HG03342 (cell line): ENCODE results near the gene CLOCK.
A peak's percentile ranks its signal among the peaks of the same experiment; 100 is the strongest.

Source experiments
- ATAC-seq: cut with Tn5 transposase; IDR thresholded peaks from one replicate; pipeline ENCODE4 v1.9.1; 2021; ENCODE audit warnings: mild to moderate bottlenecking, moderate library complexity; ENCODE audit not compliant: unreplicated experiment

Gene CLOCK

GRCh38 chr4:55435141-55435841 lies 111.4 kb downstream of the CLOCK start:
- peak; percentile 62 for ATAC-seq

- ATAC-seq = no peak
Measured at GRCh38 chr4:55431710-55432336, 114.9 kb downstream of the CLOCK start.

- ATAC-seq = no peak
Measured at GRCh38 chr4:55424791-55425190, 121.9 kb downstream of the CLOCK start.

GRCh38 chr4:55416176-55416575 lies 130.5 kb downstream of the CLOCK start:
- ATAC-seq = no peak

- ATAC-seq = no peak
Measured at GRCh38 chr4:55411621-55412020, 135.1 kb downstream of the CLOCK start.

GRCh38 chr4:55410431-55410830 lies 136.3 kb downstream of the CLOCK start:
- no peak for ATAC-seq

- peak; percentile 79 for ATAC-seq
Measured at GRCh38 chr4:55409468-55410171, 137.1 kb downstream of the CLOCK start.

GRCh38 chr4:55407764-55408163 lies 138.9 kb downstream of the CLOCK start:
- ATAC-seq = no peak

GRCh38 chr4:55407119-55407518 lies 139.6 kb downstream of the CLOCK start:
- ATAC-seq = no peak

GRCh38 chr4:55406545-55406944 lies 140.2 kb downstream of the CLOCK start:
- ATAC-seq = no peak

GRCh38 chr4:55405073-55405472 lies 141.6 kb downstream of the CLOCK start:
- no peak for ATAC-seq

- ATAC-seq = no peak
Measured at GRCh38 chr4:55399581-55399980, 147.1 kb downstream of the CLOCK start.

- no peak for ATAC-seq
Measured at GRCh38 chr4:55398966-55399365, 147.7 kb downstream of the CLOCK start.

GRCh38 chr4:55398461-55398860 lies 148.2 kb downstream of the CLOCK start:
- ATAC-seq = no peak

GRCh38 chr4:55397520-55398321 lies 149.0 kb downstream of the CLOCK start:
- no peak for ATAC-seq

- ATAC-seq = no peak
Measured at GRCh38 chr4:55397126-55397436, 149.6 kb downstream of the CLOCK start.

GRCh38 chr4:55396308-55397125 lies 150.2 kb downstream of the CLOCK start:
- peak; percentile 31 for ATAC-seq

GRCh38 chr4:55395529-55396307 lies 151.0 kb downstream of the CLOCK start, which contains the start of gene TMEM165:
Gene TMEM165, plus strand, starts transcription at chr4:55395957. Its CDS starts 233 bp downstream, at chr4:55396190.
- ATAC-seq = peak; percentile 94

GRCh38 chr4:55395218-55395528 lies 151.5 kb downstream of the CLOCK start:
- no peak for ATAC-seq
